ENCODE results near the gene NUDT16L1. TPM values are rescaled to one million over a fixed set of nuclear protein-coding genes. Genes with fewer than 3 reads are reported as not detected.
A peak's percentile ranks its signal among the peaks of the same experiment; 100 is the strongest.

Gene NUDT16L1
- total and polyA plus RNA-seq, 2 donors (not counting 1 experiment from before 2014, with no cell fraction given): 14.0 to 21.5 TPM

- TF ChIP-seq CTCF (conservative IDR thresholded peaks at IDR 0.05 in 1 of 2, IDR thresholded peaks at IDR 0.05 in 1 of 2; ENCODE audit: low read depth in 1 of 2, low read length in 2 of 2) (no peak), EZH2 (IDR thresholded peaks at IDR 0.05; ENCODE audit: low read length, missing control alignments) (no peak)
- Histone ChIP-seq H3K9ac (ENCODE audit: insufficient read depth, low read length) (peak overlapping the region; percentile 86), H3K36me3 (ENCODE audit: control insufficient read depth, insufficient read depth, low read length) (peaks cover 5% of the 10 kb centered on the region), H3K79me2 (ENCODE audit: control insufficient read depth, insufficient read depth, low read length) (peaks cover 11% of the 10 kb centered on the region), H3K4me3 (replicated peaks in 1 of 4; ENCODE audit: control extremely low read depth in 1 of 4, insufficient read depth in 1 of 4, low read depth in 3 of 4, low read length in 4 of 4) (peak overlapping the region; percentile 80 to 96 (median 80)), H3K9me3 (ENCODE audit: control insufficient read depth, insufficient read depth, low read depth, low read length) (no peaks in the 10 kb centered on the region), H3K4me1 (ENCODE audit: control insufficient read depth, extremely low read depth, insufficient read depth, low read length) (peaks cover 2% of the 10 kb centered on the region), H4K20me1 (ENCODE audit: control insufficient read depth, extremely low read depth, insufficient read depth, low read length) (no peaks in the 10 kb centered on the region), H3K4me2 (ENCODE audit: extremely low read depth, insufficient read depth, low read length) (peak overlapping the region; percentile 78), H3K27me3 (ENCODE audit: control insufficient read depth, insufficient read depth, low read length) (no peaks in the 10 kb centered on the region), H3K27ac (ENCODE audit: insufficient read depth, low read length) (no peak overlapping the region), H2AFZ (ENCODE audit: low read length) (no peak overlapping the region)
- DNase-seq (ENCODE audit: low read depth in 2 of 2): no peak
Observed at GRCh38 chr16:4733211-4733742, 39.9 kb downstream of the NUDT16L1 start.

GRCh38 chr16:4733747-4734062, 40.3 kb downstream of the NUDT16L1 start:
- Histone ChIP-seq H3K4me3 (replicated peaks in 1 of 4; ENCODE audit: control extremely low read depth in 1 of 4, insufficient read depth in 1 of 4, low read depth in 3 of 4, low read length in 4 of 4) (peak overlapping the region; percentile 80 to 96 (median 80)), H3K4me2 (ENCODE audit: extremely low read depth, insufficient read depth, low read length) (peak overlapping the region; percentile 78), H3K9me3 (ENCODE audit: control insufficient read depth, insufficient read depth, low read depth, low read length) (no peaks in the 10 kb centered on the region), H3K27ac (ENCODE audit: insufficient read depth, low read length) (peak overlapping the region; percentile 74), H2AFZ (ENCODE audit: low read length) (peak overlapping the region; percentile 91), H3K4me1 (ENCODE audit: control insufficient read depth, extremely low read depth, insufficient read depth, low read length) (peaks cover 2% of the 10 kb centered on the region), H4K20me1 (ENCODE audit: control insufficient read depth, extremely low read depth, insufficient read depth, low read length) (no peaks in the 10 kb centered on the region), H3K36me3 (ENCODE audit: control insufficient read depth, insufficient read depth, low read length) (peaks cover 5% of the 10 kb centered on the region), H3K9ac (ENCODE audit: insufficient read depth, low read length) (peak overlapping the region; percentile 86), H3K79me2 (ENCODE audit: control insufficient read depth, insufficient read depth, low read length) (peaks cover 11% of the 10 kb centered on the region), H3K27me3 (ENCODE audit: control insufficient read depth, insufficient read depth, low read length) (no peaks in the 10 kb centered on the region)
- DNase-seq (ENCODE audit: low read depth in 2 of 2): peak in 1 of 2 donors; percentile 6
- no peak for TF ChIP-seq EZH2 (IDR thresholded peaks at IDR 0.05; ENCODE audit: low read length, missing control alignments)
- TF ChIP-seq CTCF (conservative IDR thresholded peaks at IDR 0.05 in 1 of 2, IDR thresholded peaks at IDR 0.05 in 1 of 2; ENCODE audit: low read depth in 1 of 2, low read length in 2 of 2): no peak

GRCh38 chr16:4734063-4734729, 40.8 kb downstream of the NUDT16L1 start, which contains the start of the genes ANKS3 and DNAAF8:
Gene ANKS3 (minus strand): TSS chr16:4734271. CDS start chr16:4730149, 4,122 bp downstream.
Gene DNAAF8 (plus strand): TSS chr16:4734537. CDS start chr16:4736515, 1,978 bp downstream.
- no peak for TF ChIP-seq EZH2 (IDR thresholded peaks at IDR 0.05; ENCODE audit: low read length, missing control alignments)
- TF ChIP-seq CTCF (conservative IDR thresholded peaks at IDR 0.05 in 1 of 2, IDR thresholded peaks at IDR 0.05 in 1 of 2; ENCODE audit: low read depth in 1 of 2, low read length in 2 of 2): no peak
- Histone ChIP-seq H3K4me2 (ENCODE audit: extremely low read depth, insufficient read depth, low read length) (peak within 1 kb of the TSS; percentile 93), H2AFZ (ENCODE audit: low read length) (peak within 1 kb of the TSS; percentile 94), H3K27ac (ENCODE audit: insufficient read depth, low read length) (peak within 1 kb of the TSS; percentile 74), H3K9me3 (ENCODE audit: control insufficient read depth, insufficient read depth, low read depth, low read length) (no peaks in the 10 kb centered on the region), H3K4me3 (replicated peaks in 1 of 4; ENCODE audit: control extremely low read depth in 1 of 4, insufficient read depth in 1 of 4, low read depth in 3 of 4, low read length in 4 of 4) (peak within 1 kb of the TSS; percentile 80 to 96 (median 81)), H4K20me1 (ENCODE audit: control insufficient read depth, extremely low read depth, insufficient read depth, low read length) (no peaks in the 10 kb centered on the region), H3K4me1 (ENCODE audit: control insufficient read depth, extremely low read depth, insufficient read depth, low read length) (peaks cover 2% of the 10 kb centered on the region), H3K36me3 (ENCODE audit: control insufficient read depth, insufficient read depth, low read length) (peaks cover 3% of the 10 kb centered on the region), H3K27me3 (ENCODE audit: control insufficient read depth, insufficient read depth, low read length) (no peaks in the 10 kb centered on the region), H3K9ac (ENCODE audit: insufficient read depth, low read length) (peak within 1 kb of the TSS; percentile 86), H3K79me2 (ENCODE audit: control insufficient read depth, insufficient read depth, low read length) (peaks cover 11% of the 10 kb centered on the region)
- peak; percentile 96 to 98 for DNase-seq (ENCODE audit: low read depth in 2 of 2)

Data from fibroblast of lung (primary cell).